Measurements from ENCODE around the gene MAP2K6.

- TF ChIP-seq POLR2A (IDR thresholded peaks at IDR 0.05; ENCODE audit: low read depth, low read length) (no peak), POLR2AphosphoS5 (IDR thresholded peaks at IDR 0.05; ENCODE audit: insufficient read depth, low read depth, low read length) (no peak), EZH2 (IDR thresholded peaks at IDR 0.05; ENCODE audit: borderline replicate concordance, low read depth, low read length, severe bottlenecking) (no peak), MYC (IDR thresholded peaks at IDR 0.05; ENCODE audit: low read depth, low read length) (no peak), MAX (IDR thresholded peaks at IDR 0.05; ENCODE audit: insufficient read depth, insufficient read length) (no peak), GATA2 (IDR thresholded peaks at IDR 0.05; ENCODE audit: insufficient read depth, insufficient read length, low read depth, low read length) (no peak), JUN (IDR thresholded peaks at IDR 0.05; ENCODE audit: borderline replicate concordance, insufficient read depth, insufficient read length, low read depth) (no peak)
- TF ChIP-seq, protein P1, sequence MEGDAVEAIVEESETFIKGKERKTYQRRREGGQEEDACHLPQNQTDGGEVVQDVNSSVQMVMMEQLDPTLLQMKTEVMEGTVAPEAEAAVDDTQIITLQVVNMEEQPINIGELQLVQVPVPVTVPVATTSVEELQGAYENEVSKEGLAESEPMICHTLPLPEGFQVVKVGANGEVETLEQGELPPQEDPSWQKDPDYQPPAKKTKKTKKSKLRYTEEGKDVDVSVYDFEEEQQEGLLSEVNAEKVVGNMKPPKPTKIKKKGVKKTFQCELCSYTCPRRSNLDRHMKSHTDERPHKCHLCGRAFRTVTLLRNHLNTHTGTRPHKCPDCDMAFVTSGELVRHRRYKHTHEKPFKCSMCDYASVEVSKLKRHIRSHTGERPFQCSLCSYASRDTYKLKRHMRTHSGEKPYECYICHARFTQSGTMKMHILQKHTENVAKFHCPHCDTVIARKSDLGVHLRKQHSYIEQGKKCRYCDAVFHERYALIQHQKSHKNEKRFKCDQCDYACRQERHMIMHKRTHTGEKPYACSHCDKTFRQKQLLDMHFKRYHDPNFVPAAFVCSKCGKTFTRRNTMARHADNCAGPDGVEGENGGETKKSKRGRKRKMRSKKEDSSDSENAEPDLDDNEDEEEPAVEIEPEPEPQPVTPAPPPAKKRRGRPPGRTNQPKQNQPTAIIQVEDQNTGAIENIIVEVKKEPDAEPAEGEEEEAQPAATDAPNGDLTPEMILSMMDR (IDR thresholded peaks at IDR 0.05; ENCODE audit: extremely low read depth in 1 of 2, insufficient read depth in 1 of 2, low read depth in 1 of 2, low read length in 2 of 2): peak in 1 of 2 donors; percentile 7
These were observed 110.4 kb downstream of the MAP2K6 start for GRCh38 chr17:69524854-69525253.

Measured in endothelial cell of umbilical vein (primary cell).